GM21825 (cell line): Measurements from ENCODE around the gene KLF13.

Source experiments
- ATAC-seq: cut with Tn5 transposase; IDR thresholded peaks from one replicate; pipeline ENCODE4 v1.9.1; 2021; ENCODE audit warnings: mild to moderate bottlenecking, moderate library complexity; ENCODE audit not compliant: unreplicated experiment

KLF13 gene

DNA sequence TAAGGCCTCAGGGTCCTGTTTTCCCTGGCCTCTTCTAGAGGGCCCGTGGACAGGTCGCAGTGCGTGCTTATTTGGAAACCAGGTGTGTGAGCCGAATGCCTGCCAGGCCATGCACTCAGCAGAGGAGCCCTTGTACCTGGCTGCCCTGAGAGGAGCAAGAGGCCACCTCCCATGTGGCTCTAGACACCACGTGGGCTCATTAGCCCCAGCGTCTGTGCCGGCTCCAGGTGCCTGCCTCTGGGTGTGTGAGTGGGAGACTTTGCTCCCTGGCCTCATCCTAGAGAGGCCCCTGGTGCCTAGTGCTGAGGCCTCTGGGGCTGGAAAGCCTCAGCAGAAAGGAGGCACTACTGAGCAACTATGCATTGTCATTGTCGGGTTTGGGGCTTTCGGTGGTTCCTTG lies 50.4 kb downstream of the KLF13 start:
- no peak for ATAC-seq

- no peak for ATAC-seq
Observed at GRCh38 chr15:31378363-31378903, 51.8 kb downstream of the KLF13 start.

DNA sequence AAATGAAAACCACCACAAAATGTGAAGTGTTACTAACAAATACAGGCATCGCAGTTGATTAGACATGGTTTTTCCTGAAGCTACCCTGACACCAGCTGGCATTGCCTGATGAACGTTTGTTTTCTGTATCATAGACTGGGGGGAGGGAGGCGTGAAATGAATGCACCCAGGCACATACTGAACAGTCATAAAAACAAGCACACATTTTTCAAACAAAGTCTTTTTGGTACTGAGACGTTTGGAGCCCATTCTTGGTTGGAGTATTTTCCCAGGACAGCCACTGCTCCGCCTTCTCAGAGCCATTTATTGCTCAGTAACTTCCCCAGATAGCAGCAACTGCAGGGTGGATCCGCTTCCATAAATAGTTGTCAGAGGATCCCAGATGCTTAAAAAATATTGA lies 52.4 kb downstream of the KLF13 start:
- no peak for ATAC-seq

DNA sequence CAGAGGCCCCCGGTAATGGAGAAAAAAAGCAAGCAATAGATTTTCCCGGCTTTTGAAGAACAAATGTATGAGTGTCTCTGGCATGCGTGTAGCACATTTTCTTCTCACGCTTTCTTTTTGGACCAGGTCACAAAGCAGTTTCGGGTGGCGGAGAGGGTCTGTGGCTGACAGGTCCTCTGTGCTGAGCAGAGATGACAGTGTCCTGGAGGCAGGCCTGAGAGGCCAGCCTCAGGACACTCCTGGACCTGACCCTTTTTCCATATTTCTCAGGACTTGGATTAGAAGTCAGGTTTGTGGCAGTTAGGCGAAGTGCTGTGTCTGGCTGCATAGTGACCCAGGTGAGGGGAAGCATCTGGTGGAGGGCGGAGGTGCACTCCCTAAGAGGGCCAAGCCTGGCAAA lies 52.9 kb downstream of the KLF13 start:
- ATAC-seq, result no peak

DNA sequence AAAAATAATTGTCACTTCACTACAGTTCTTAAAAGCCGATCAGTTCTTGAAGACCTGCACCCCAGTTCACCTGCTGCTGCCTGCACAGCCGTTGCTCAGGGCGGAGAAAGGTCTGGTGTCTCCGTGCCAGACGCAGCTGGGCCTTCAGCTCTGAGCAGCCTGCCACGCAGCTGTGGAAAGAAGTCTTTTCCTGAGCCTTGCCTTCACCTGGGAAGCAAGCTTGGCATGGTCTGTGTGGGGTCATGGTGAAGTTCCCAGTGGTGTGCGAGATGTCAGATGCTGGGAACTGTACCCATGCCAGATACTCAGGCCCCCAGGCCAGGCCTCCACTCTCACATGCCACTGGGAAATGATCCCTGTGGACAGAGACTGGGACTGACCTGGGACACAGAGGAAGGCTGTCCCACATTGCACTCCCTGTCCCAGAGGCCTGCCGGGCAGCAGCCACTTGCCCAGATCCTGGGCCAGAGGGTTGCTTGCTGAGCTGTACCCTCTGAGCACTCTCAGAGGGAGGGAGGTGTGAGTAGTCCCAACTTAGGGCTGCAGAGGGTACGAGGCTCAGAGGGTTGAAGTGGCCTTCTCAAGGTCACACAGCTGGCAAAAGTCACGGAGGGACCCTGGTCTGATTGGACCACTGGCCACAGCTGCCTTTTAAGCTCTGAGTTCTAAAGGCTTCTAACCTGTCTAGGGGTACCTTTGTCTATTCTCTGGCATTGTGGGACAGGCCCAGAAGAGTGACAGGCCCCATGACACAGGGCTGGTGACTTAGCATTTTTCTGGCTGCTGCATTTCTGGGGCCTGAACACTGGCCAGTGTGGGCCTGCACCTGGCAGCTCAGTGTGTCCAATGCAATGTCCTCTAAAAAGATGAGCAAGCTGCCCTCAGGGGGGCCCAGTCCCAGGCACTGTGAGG lies 55.4 kb downstream of the KLF13 start:
- no peak for ATAC-seq

GRCh38 chr15:31382713-31383045 lies 56.0 kb downstream of the KLF13 start:
- ATAC-seq, result no peak

DNA sequence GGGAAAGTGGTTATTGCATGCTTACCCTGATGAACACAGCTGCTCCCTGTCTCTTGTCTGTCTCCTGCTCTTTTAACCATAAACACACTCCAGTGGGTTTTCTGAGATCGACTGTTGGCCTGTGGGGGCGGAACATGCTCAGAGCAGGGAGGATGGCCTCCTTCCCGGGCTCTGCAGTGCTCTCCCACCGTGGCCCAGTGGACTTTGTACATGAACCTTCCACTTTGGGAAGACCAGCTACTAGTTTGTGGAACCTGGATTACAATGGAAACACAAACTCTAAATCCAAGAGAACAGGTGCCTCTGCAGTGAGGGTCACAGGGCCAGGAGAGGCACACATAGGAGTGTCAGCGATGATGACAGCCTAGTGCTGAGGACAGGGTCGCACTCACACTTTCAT lies 56.5 kb downstream of the KLF13 start:
- ATAC-seq, result no peak

GRCh38 chr15:31384568-31384967 lies 57.9 kb downstream of the KLF13 start:
- ATAC-seq, result no peak

DNA sequence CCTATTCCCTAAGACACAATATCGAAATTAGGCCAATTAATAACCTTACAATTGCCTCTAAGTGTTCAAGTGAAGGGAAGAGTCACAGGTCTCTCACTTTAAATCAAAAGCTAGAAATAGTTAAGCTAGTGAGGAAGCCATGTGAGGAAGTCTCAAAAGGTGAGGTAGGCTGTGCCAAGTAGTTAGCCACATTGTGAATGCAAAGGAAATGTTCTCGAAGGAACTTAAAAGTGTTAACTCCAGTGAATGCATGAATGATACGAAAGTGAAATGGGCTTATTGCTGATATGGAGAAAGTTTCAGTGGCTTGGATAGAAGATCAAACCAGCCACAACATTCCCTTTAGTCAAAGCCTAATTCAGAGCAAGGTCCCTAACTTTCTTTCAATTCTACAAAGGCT lies 59.1 kb downstream of the KLF13 start:
- ATAC-seq, result no peak

- no peak for ATAC-seq
Observed at GRCh38 chr15:31387092-31387478, 60.5 kb downstream of the KLF13 start.

- ATAC-seq, result no peak
Observed at GRCh38 chr15:31387479-31388118, 61.0 kb downstream of the KLF13 start.

- ATAC-seq, result no peak
Observed at GRCh38 chr15:31389576-31389975, 62.9 kb downstream of the KLF13 start.

GRCh38 chr15:31390029-31390428 lies 63.4 kb downstream of the KLF13 start:
- no peak for ATAC-seq

GRCh38 chr15:31390777-31391486 lies 64.3 kb downstream of the KLF13 start:
- no peak for ATAC-seq

DNA sequence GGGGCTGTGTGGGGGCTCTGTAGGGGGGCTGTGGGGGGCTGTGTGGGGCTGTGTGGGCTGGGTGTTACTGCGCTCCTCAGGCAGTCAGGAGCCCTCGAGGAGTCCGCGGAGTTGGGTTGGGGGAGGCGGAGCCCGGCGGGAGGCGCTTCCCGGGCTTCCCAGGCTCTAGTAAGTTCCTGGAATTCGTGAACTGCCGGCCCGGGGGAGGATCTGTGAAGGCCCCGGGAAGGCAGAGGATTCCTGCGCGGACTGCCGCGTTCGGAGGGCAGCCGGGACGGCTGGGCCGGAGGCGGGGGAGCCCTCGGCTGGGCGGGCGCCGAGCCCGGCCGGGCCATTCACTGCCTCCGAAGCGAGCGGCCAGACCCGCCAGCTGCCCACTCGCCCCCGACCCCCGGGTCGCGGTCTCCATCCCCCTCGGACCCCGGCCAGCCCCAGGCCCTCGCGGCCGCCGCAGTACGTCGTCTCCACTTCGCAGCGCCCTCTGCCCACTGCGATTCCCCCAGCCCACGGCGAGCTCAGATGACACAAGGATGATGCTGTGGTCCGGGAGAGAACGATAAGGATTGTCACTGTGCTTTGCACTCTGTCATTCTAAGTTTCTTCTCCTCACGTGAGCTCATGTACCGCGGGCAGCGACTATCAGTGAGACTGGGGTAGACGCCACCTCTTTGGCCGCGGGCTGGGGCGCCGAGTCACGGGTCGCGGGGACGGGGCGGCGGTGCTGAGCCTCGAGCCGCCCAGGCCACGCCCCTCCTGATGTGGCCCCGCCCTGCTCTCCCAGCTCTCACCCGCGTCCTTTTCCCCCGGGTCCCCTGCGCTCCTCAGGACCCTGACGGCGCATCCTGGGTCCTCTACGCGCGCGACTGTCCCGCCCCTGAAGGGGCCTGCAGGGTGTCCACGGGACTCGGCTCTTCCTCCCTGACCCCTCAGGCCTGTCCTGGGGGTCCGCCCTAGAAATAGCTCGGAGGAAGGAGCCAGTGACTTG lies 65.3 kb downstream of the KLF13 start:
- ATAC-seq, result peak; percentile 86

GRCh38 chr15:31392761-31393401 lies 66.2 kb downstream of the KLF13 start:
- ATAC-seq, result peak; percentile 17

GRCh38 chr15:31393444-31394091 lies 66.9 kb downstream of the KLF13 start:
- ATAC-seq, result no peak

DNA sequence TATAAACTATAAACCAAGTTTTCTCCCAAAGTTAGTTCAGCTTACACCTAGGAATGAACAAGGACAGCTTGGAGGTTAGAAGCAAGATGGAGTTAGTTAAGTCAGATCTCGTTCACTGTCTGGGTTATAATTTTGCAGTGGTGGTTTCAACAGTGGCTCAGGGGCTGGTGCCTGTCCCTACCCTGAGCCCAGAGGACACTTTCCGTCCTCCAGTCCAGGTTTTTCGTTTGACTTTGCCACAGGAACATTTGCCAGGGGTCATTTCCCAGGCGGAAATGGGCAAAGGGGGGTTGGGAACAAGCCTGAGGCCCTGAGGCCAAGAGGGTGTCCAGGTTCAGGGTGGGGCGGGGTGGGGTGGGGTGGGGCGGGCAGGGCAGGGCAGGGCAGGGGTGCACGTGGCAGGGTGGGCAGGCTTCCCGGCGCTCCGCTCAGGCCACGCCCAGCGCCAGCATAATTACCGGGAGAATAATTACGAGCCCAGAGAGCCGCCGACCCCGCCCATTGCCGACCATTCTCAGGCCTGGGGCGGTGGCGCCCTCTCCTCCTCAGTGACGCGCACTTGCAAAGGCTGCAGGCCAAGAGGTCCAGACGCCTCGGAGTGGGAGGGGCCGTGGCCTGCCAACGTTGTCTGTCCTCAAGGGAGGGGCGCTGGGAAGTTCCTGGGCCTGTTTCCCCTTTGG lies 70.4 kb downstream of the KLF13 start:
- no peak for ATAC-seq
